Thyroid gland (tissue), 4 donors: Measurements from ENCODE around the gene RPL15. TPM values are rescaled to one million over a fixed set of nuclear protein-coding genes. Genes with fewer than 3 reads are reported as not detected.
A peak's percentile ranks its signal among the peaks of the same experiment; 100 is the strongest.

ENCODE experiments used
- DNase-seq, 2 donors: peaks; one replicate each; pipeline ENCODE4 v3.0.0-alpha.2; 2019
- H3K27ac ChIP-seq, 3 donors: fragments of 200-600 bp; sonication (generic); 1 replicate in 2 of 3; 2 replicates in 1 of 3; pipeline ENCODE4 v1.5.1; 2016 to 2019; ENCODE audit warnings: mild to moderate bottlenecking in 1 of 3, moderate library complexity in 1 of 3
- H3K27me3 ChIP-seq: fragments of 200-600 bp; sonication (generic); one replicate; pipeline ENCODE4 v1.5.1; 2019
- H3K36me3 ChIP-seq, 2 donors: fragments of 200-600 bp; sonication (generic); one replicate each; pipeline ENCODE4 v1.5.1; 2016 to 2019
- H3K4me1 ChIP-seq, 2 donors: fragments of 200-600 bp; sonication (generic); one replicate each; pipeline ENCODE4 v1.5.1; 2017 to 2019
- H3K4me3 ChIP-seq, 3 donors: fragments of 200-600 bp; sonication (generic); replicated peaks in 1 of 3; 1 replicate in 2 of 3; 2 replicates in 1 of 3; pipeline ENCODE4 v1.5.1; 2016; ENCODE audit warnings: mild to moderate bottlenecking in 1 of 3
- H3K9me3 ChIP-seq: fragments of 200-600 bp; sonication (generic); one replicate; pipeline ENCODE4 v1.5.1; 2017
- POLR2A ChIP-seq, 2 donors: fragments of 450-650 bp; IDR thresholded peaks; one replicate each; pipeline ENCODE4 v1.6.1; 2017; ENCODE audit warnings: antibody characterized with exemption in 2 of 2, mild to moderate bottlenecking in 2 of 2, moderate library complexity in 1 of 2
- WGBS, 2 donors: methylation state at CpG; one replicate each; pipeline ENCODE4 v1.1.5; 2017; 5-methylcytosine and 5-hydroxymethylcytosine counted together
- intact Hi-C: fragments of 100-400 bp; cut with DNase I; formaldehyde crosslinking; loops from one replicate; pipeline ENCODE4 v1.15.1; 2023
- total RNA-seq, 4 donors: library from RNA; depleted of rRNA; stranded (reverse); fragments of >200 nt; gene quantifications; one replicate each; pipeline ENCODE4 v1.2.3, GENCODE V29; 2016
- TF ChIP-seq, protein P1 (sequence below), 6 experiments: fragments of 200-600 bp in 3 of 6; fragments of 450-650 bp in 3 of 6; sonication (generic) in 3 of 6; IDR thresholded peaks; one replicate each; pipeline ENCODE4 v1.5.1; 2016 to 2019; ENCODE audit warnings: antibody characterized with exemption in 6 of 6, mild to moderate bottlenecking in 2 of 6, inconsistent platforms in 1 of 6, moderate library complexity in 1 of 6

Gene RPL15
- total RNA-seq, 4 donors from 2014 or later = 1,700 to 2,512 (median 2,310) TPM

DNA sequence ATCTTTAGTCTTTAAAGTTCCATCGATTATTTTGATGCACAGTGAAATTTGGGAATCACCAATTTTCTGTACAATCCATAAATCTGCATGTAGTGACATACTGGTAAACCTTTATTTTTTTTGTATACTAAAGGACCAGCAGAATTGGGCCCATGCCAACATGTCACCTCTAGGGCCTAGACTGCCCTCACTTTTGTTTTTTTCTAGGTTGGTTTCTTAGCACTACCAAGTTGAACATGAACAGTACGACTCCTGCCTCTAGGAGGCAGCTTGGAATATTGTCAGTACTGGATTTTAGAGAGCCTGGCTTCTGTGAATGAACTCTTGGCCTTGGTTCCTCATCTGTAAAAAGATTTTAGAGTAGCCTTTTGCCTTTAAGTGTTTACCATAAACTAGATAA, 32.5 kb upstream of the RPL15 start:
- no peak overlapping the region for H3K27ac ChIP-seq
- H3K4me1 ChIP-seq = peaks cover 8 to 11% of the 10 kb centered on the region in 2 donors
- TF ChIP-seq, protein P1, sequence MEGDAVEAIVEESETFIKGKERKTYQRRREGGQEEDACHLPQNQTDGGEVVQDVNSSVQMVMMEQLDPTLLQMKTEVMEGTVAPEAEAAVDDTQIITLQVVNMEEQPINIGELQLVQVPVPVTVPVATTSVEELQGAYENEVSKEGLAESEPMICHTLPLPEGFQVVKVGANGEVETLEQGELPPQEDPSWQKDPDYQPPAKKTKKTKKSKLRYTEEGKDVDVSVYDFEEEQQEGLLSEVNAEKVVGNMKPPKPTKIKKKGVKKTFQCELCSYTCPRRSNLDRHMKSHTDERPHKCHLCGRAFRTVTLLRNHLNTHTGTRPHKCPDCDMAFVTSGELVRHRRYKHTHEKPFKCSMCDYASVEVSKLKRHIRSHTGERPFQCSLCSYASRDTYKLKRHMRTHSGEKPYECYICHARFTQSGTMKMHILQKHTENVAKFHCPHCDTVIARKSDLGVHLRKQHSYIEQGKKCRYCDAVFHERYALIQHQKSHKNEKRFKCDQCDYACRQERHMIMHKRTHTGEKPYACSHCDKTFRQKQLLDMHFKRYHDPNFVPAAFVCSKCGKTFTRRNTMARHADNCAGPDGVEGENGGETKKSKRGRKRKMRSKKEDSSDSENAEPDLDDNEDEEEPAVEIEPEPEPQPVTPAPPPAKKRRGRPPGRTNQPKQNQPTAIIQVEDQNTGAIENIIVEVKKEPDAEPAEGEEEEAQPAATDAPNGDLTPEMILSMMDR (IDR thresholded peaks at IDR 0.05) = peak in 2 of 6 experiments; percentile 12
- TF ChIP-seq POLR2A (IDR thresholded peaks at IDR 0.05) = no peak
- no peaks in the 10 kb centered on the region for H3K9me3 ChIP-seq
- H3K4me3 ChIP-seq = no peak overlapping the region
- no peak for DNase-seq
- 89 to 93% methylated on average over 2 of the region's 2 CpGs for WGBS, 2 donors
- intact Hi-C loops = no loop called here
- H3K36me3 ChIP-seq = no peaks in the 10 kb centered on the region
- H3K27me3 ChIP-seq = no peaks in the 10 kb centered on the region

DNA sequence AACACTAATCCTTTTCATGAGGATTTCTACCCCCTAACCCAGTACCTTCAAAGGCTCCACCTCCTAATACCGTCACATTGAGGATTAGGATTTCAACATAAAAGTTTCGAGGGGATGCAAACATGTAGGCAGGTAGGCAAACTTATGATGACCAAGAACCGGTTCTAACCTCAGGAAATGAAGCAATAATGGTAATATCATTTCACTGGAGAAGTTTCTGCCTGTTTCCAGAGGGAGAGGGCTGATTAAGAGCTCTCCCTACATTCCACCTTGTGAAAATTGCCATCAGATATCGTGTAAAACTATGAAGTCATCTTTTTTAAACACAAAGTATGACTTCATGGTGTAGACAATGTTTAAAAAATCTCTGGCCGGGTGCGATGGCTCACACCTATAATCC, 31.7 kb upstream of the RPL15 start:
- Histone ChIP-seq H3K36me3 (no peaks in the 10 kb centered on the region), H3K4me3 (no peak overlapping the region), H3K27ac (no peak overlapping the region), H3K27me3 (no peaks in the 10 kb centered on the region), H3K9me3 (no peaks in the 10 kb centered on the region), H3K4me1 (peaks cover 13 to 16% of the 10 kb centered on the region in 2 donors)
- 92 to 95% methylated on average over 6 of the region's 6 CpGs for WGBS, 2 donors
- no peak for DNase-seq
- intact Hi-C loops = no loop called here
- TF ChIP-seq POLR2A (IDR thresholded peaks at IDR 0.05) = no peak
- TF ChIP-seq, protein P1 (IDR thresholded peaks at IDR 0.05) = no peak

DNA sequence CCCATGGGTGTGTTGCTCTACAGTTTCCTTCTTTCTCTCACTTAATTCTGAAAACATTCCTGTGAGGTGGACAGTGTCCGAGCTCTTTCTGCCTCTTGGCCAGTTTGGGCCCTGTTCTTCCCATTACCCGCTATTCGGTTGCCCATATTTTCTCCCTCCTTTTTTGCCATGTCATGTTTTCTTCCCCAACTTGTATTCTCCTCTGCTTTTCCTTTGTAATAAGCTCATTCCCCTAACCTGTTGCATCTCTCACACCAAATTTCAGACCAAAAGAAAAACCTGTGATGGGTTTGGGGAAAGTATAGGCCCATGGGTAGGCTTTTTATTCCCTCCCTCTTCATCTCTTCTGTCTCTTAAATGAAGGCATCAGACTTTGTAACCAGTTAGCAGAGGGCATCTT, 30.6 kb upstream of the RPL15 start:
- intact Hi-C loops = no loop called here
- Histone ChIP-seq H3K4me1 (peaks cover 13 to 16% of the 10 kb centered on the region in 2 donors), H3K27ac (no peak overlapping the region), H3K4me3 (no peak overlapping the region), H3K9me3 (no peaks in the 10 kb centered on the region), H3K36me3 (no peaks in the 10 kb centered on the region), H3K27me3 (no peaks in the 10 kb centered on the region)
- no peak for TF ChIP-seq POLR2A (IDR thresholded peaks at IDR 0.05)
- WGBS, 2 donors = 94% methylated on average over 3 of the region's 3 CpGs
- no peak for DNase-seq

DNA sequence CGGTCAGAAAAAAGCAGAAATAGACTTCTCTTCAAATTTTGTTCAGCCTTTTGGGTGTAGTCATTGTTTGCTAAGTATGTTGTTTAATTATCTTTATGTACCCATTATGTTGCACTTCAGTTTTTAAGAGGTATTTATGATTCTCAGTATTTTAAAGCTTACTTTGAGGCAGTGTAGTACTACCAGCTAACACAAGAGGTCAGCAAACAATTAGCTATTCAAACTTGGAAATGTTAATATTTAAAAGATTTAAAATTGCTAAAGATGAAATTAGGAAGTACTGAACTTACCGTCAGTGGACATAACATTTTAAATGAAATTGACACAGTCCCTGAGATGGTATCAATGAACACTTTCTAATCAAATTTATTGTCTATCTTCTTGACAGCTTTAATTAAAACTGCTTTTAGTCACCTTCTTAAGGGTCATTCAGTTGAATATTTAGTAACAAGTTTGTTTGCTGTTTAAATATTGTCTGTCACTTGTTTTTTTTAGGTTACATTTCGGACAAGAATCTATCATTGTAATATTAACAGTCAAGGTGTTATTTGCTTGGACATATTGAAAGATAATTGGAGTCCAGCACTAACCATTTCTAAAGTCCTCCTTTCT, 28.2 kb upstream of the RPL15 start:
- Histone ChIP-seq H3K27me3 (no peaks in the 10 kb centered on the region), H3K4me1 (peaks cover 16 to 18% of the 10 kb centered on the region in 2 donors), H3K4me3 (no peak overlapping the region), H3K27ac (peak overlapping the region; percentile 22 to 63 (median 51)), H3K36me3 (no peaks in the 10 kb centered on the region), H3K9me3 (no peaks in the 10 kb centered on the region)
- WGBS, 2 donors = 80% methylated on average over 3 of the region's 3 CpGs
- intact Hi-C loops = no loop called here
- TF ChIP-seq, protein P1 (IDR thresholded peaks at IDR 0.05) = peak; percentile 47 to 87 (median 73)
- TF ChIP-seq POLR2A (IDR thresholded peaks at IDR 0.05) = no peak
- no peak for DNase-seq

DNA sequence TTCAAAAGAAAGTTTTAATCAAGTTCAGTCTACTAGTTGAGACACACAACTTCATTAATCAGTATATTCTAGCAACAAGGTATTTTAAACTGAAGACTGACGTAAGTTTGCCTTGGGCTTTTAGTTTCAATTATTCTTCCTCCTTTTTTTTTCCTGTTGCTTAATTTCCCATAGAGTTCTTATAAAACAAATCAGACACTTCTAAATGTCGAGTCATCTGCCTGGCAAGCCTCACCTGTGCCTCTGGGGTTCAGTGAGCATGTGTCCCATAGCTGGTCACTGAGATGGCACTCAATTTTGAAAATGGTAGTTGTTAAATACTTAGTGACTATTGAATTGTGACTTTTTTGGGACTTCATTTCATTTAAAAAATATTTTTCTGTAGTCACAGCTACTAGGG, 27.5 kb upstream of the RPL15 start:
- Histone ChIP-seq H3K9me3 (no peaks in the 10 kb centered on the region), H3K36me3 (no peaks in the 10 kb centered on the region), H3K4me3 (no peak overlapping the region), H3K4me1 (peaks cover 16 to 18% of the 10 kb centered on the region in 2 donors), H3K27me3 (no peaks in the 10 kb centered on the region), H3K27ac (peak overlapping the region; percentile 22 to 63 (median 51))
- no peak for TF ChIP-seq POLR2A (IDR thresholded peaks at IDR 0.05)
- TF ChIP-seq, protein P1 (IDR thresholded peaks at IDR 0.05) = no peak
- DNase-seq = peak; percentile 61 to 79
- 48 to 53% methylated on average over 2 of the region's 2 CpGs for WGBS, 2 donors
- intact Hi-C loops = no loop called here
